Endothelial cell of umbilical vein (primary cell): ENCODE results near the gene RPL11.

Experiments
- EZH2 ChIP-seq: IDR thresholded peaks from 2 replicates; pipeline ENCODE4 v1.6.1; 2012; ENCODE audit warnings: borderline replicate concordance, low read depth, mild to moderate bottlenecking, moderate library complexity, low read length, inconsistent platforms; ENCODE audit not compliant: severe bottlenecking
- POLR2AphosphoS5 ChIP-seq: IDR thresholded peaks from 2 replicates; pipeline ENCODE4 v1.6.1; 2012; ENCODE audit warnings: low read depth, mild to moderate bottlenecking, control low read depth, low read length, moderate library complexity; ENCODE audit not compliant: insufficient read depth

DNA sequence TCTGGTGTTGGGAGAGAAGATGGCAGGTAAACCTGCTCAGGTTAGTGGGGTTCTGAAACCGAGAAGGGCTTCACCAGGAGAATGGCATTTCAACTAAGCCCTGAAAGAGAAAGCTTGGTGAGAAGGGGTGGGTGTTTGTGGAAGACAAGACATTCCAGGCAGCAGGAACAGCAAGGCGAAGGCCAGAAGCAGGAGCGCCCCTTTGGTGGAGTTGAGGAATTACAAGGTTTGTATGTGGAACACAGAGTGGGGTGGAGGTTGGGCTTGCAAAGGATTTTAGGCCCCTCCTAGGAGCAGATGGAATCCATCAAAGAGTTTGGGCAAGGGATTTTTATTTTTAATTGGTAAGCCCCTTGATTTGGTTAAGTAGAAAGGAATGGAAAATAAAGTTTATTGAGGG, 26.9 kb downstream of the RPL11 start:
- no peak for TF ChIP-seq POLR2AphosphoS5
- TF ChIP-seq EZH2 = no peak
